Measurements from ENCODE around the gene CATSPERZ.

GRCh38 chr11:64287676-64288352 lies 12.3 kb upstream of the CATSPERZ start:
- TF ChIP-seq CTCF (IDR thresholded peaks at IDR 0.05) (no peak), EP300 (IDR thresholded peaks at IDR 0.05) (no peak), POLR2A (IDR thresholded peaks at IDR 0.05) (no peak), POLR2AphosphoS5 (IDR thresholded peaks at IDR 0.05) (no peak)
